Measurements from ENCODE around the gene OLFM3. TPM values are rescaled to one million over a fixed set of nuclear protein-coding genes. Genes with fewer than 3 reads are reported as not detected.

Gene OLFM3
- total and polyA plus RNA-seq, 2 donors (not counting 3 experiments of a cell fraction or from before 2014, with no cell fraction given): not detected

DNA sequence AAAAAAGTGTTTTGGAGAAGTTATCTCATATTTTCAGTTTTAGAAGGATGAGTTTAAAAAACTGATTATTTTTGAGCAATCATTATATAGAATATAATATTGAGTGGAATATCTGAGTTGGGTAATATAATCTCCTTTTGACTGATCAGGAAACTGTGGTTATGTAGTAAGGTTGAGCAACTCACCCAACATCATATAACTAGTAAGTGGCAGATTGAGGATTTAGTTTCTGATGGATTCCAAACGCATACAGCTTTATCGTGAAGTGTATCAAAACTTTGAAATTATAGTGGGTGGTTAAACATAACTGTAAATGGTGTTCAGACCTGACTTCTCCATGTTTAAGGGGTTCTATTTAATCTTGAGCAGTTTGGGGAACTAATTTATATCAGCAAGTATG lies 98.6 kb downstream of the OLFM3 start:
- H3K4me1 ChIP-seq (ENCODE audit: control insufficient read depth, extremely low read depth, insufficient read depth, low read length): no peaks in the 10 kb centered on the region
- ChIA-PET CTCF (no interaction called here), POLR2A (no interaction called here)
- no peak overlapping the region for H3K4me3 ChIP-seq (replicated peaks in 1 of 3; ENCODE audit: insufficient read depth in 1 of 3, low read depth in 1 of 3, low read length in 3 of 3)
- no peak overlapping the region for H3K4me2 ChIP-seq (ENCODE audit: insufficient read depth, low read length)
- no peak overlapping the region for H3K9ac ChIP-seq (replicated peaks; ENCODE audit: extremely low read depth, insufficient read depth, low read length)
- H3K9me3 ChIP-seq (replicated peaks; ENCODE audit: control insufficient read depth, insufficient read depth, low read length): no peaks in the 10 kb centered on the region
- BruUV-seq (replicated peaks): no TSS peak
- H3K27ac ChIP-seq (ENCODE audit: insufficient read depth, low read depth, low read length): no peak overlapping the region
- H3K36me3 ChIP-seq (ENCODE audit: control insufficient read depth in 2 of 2, extremely low read depth in 1 of 2, insufficient read depth in 2 of 2, low read length in 2 of 2): no peaks in the 10 kb centered on the region
- dilution Hi-C loops (cut with MboI; ENCODE audit: extremely low pct_ligation_motif_present, low sequenced_read_pairs) (no loop called here), intact Hi-C loops (cut with micrococcal nuclease) (no loop called here)
- no peaks in the 10 kb centered on the region for H3K27me3 ChIP-seq (ENCODE audit: control insufficient read depth in 2 of 2, insufficient read depth in 2 of 2, low read length in 2 of 2)
- no peak for DNase-seq (ENCODE audit: low read depth, low spot score)
- TF ChIP-seq FOS (IDR thresholded peaks at IDR 0.05; ENCODE audit: borderline replicate concordance, insufficient read depth, low read length): no peak
- TF ChIP-seq MAX (IDR thresholded peaks at IDR 0.05; ENCODE audit: insufficient read depth, insufficient read length): no peak
- TF ChIP-seq JUN (IDR thresholded peaks at IDR 0.05; ENCODE audit: borderline replicate concordance, insufficient read depth, insufficient read length, low read depth): no peak
- TF ChIP-seq, protein P1, sequence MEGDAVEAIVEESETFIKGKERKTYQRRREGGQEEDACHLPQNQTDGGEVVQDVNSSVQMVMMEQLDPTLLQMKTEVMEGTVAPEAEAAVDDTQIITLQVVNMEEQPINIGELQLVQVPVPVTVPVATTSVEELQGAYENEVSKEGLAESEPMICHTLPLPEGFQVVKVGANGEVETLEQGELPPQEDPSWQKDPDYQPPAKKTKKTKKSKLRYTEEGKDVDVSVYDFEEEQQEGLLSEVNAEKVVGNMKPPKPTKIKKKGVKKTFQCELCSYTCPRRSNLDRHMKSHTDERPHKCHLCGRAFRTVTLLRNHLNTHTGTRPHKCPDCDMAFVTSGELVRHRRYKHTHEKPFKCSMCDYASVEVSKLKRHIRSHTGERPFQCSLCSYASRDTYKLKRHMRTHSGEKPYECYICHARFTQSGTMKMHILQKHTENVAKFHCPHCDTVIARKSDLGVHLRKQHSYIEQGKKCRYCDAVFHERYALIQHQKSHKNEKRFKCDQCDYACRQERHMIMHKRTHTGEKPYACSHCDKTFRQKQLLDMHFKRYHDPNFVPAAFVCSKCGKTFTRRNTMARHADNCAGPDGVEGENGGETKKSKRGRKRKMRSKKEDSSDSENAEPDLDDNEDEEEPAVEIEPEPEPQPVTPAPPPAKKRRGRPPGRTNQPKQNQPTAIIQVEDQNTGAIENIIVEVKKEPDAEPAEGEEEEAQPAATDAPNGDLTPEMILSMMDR (IDR thresholded peaks at IDR 0.05; ENCODE audit: extremely low read depth in 1 of 2, insufficient read depth in 1 of 2, low read depth in 1 of 2, low read length in 2 of 2): no peak
- TF ChIP-seq MYC (IDR thresholded peaks at IDR 0.05; ENCODE audit: low read depth, low read length): no peak
- TF ChIP-seq EZH2 (IDR thresholded peaks at IDR 0.05; ENCODE audit: borderline replicate concordance, low read depth, low read length, severe bottlenecking): no peak
- no peak for TF ChIP-seq POLR2AphosphoS5 (IDR thresholded peaks at IDR 0.05; ENCODE audit: insufficient read depth, low read depth, low read length)
- TF ChIP-seq GATA2 (IDR thresholded peaks at IDR 0.05; ENCODE audit: insufficient read depth, insufficient read length, low read depth, low read length): no peak
- TF ChIP-seq POLR2A (IDR thresholded peaks at IDR 0.05; ENCODE audit: low read depth, low read length): no peak
- no peaks in the 10 kb centered on the region for H4K20me1 ChIP-seq (replicated peaks; ENCODE audit: control insufficient read depth, extremely low read depth, insufficient read depth, low read length)
- no peak overlapping the region for H2AFZ ChIP-seq (ENCODE audit: low read depth, low read length)
- no peaks in the 10 kb centered on the region for H3K79me2 ChIP-seq (ENCODE audit: control insufficient read depth, insufficient read depth, low read length)
- no peaks in the 10 kb centered on the region for H3K9me1 ChIP-seq (replicated peaks; ENCODE audit: control insufficient read depth, extremely low read depth, insufficient read depth, low read length)
- no peak for FAIRE-seq

Data from endothelial cell of umbilical vein (primary cell).